Type B pancreatic cell (in vitro differentiated cells): ENCODE data around the gene USP14. TPM values are rescaled to one million over a fixed set of nuclear protein-coding genes. Genes with fewer than 3 reads are reported as not detected.

Experiments used
- DNase-seq: peaks from one replicate; pipeline ENCODE4 v3.0.0; 2021; ENCODE audit warnings: mixed read lengths; ENCODE audit not compliant: unreplicated experiment; ENCODE audit errors: extremely low spot score
- H3K27ac Mint-ChIP-seq: 2 replicates; pipeline ENCODE4 v1.8.0; 2021; ENCODE audit warnings: mild to moderate bottlenecking, mixed read lengths
- H3K27me3 Mint-ChIP-seq: 2 replicates; pipeline ENCODE4 v1.8.0; 2021; ENCODE audit warnings: mixed read lengths
- H3K36me3 Mint-ChIP-seq: 2 replicates; pipeline ENCODE4 v1.8.0; 2021; ENCODE audit warnings: mixed read lengths
- H3K4me1 Mint-ChIP-seq: one replicate; pipeline ENCODE4 v1.8.0; 2021; ENCODE audit warnings: mixed read lengths; ENCODE audit not compliant: unreplicated experiment
- H3K4me3 Mint-ChIP-seq: 2 replicates; pipeline ENCODE4 v1.8.0; 2021; ENCODE audit warnings: mild to moderate bottlenecking, mixed read lengths
- H3K9me3 Mint-ChIP-seq: 2 replicates; pipeline ENCODE4 v1.8.0; 2021; ENCODE audit warnings: mixed read lengths
- total RNA-seq: library from RNA; stranded (reverse); gene quantifications from 2 replicates; pipeline ENCODE4 v1.2.1, GENCODE V29; 2021; ENCODE audit warnings: low replicate concordance
- TF ChIP-seq, protein P1 (sequence below): fragments of 200-600 bp; sonication (generic); conservative IDR thresholded peaks from 2 replicates; pipeline ENCODE4 v1.5.0; 2021; ENCODE audit warnings: antibody characterized with exemption, mild to moderate bottlenecking

USP14 gene
- total RNA-seq, 1 donor from 2014 or later, result 59.5 TPM

DNA sequence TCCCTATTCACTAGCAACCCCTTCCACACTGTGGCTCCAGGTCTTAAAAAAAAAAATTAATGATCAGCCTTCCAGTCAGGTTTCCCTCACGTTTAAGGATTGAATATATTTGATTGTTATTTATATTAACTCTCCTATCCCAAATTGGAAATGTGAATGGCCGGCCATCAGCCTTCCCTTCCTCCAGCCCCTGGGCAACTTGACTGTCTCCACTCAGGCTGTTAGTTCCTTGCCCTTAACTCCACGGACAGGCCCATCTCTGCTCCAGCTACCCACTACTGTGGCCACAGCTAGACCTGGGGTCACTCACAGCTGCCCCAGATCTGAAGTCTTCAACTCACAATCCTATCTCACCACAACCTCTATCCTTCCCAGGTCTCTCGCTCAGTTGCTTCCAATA lies 69.5 kb downstream of the USP14 start:
- H3K4me1 Mint-ChIP-seq, result no peaks in the 10 kb centered on the region
- H3K4me3 Mint-ChIP-seq, result no peak overlapping the region
- TF ChIP-seq, protein P1, sequence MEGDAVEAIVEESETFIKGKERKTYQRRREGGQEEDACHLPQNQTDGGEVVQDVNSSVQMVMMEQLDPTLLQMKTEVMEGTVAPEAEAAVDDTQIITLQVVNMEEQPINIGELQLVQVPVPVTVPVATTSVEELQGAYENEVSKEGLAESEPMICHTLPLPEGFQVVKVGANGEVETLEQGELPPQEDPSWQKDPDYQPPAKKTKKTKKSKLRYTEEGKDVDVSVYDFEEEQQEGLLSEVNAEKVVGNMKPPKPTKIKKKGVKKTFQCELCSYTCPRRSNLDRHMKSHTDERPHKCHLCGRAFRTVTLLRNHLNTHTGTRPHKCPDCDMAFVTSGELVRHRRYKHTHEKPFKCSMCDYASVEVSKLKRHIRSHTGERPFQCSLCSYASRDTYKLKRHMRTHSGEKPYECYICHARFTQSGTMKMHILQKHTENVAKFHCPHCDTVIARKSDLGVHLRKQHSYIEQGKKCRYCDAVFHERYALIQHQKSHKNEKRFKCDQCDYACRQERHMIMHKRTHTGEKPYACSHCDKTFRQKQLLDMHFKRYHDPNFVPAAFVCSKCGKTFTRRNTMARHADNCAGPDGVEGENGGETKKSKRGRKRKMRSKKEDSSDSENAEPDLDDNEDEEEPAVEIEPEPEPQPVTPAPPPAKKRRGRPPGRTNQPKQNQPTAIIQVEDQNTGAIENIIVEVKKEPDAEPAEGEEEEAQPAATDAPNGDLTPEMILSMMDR, result no peak
- no peak overlapping the region for H3K27ac Mint-ChIP-seq
- H3K9me3 Mint-ChIP-seq, result no peaks in the 10 kb centered on the region
- DNase-seq, result no peak
- no peaks in the 10 kb centered on the region for H3K27me3 Mint-ChIP-seq
- peaks cover 24% of the 10 kb centered on the region for H3K36me3 Mint-ChIP-seq

DNA sequence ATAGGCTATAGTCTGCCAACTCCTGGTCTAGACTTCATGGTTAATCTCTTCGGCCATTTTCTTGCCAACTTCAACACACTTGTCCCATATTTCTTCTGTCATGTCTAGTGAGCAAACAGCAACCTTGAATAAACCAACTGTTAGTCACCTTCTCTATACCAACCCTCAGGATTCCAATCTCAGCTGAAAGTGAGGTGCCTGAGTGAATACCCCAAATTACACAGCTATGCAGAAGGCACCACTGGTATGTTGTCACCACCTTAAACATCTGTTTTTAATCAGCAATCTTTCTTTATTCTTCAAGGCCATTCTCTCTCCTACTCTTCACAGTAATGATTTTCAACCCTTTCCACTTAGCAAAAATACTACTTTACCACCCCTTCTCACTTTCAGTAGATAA lies 70.2 kb downstream of the USP14 start:
- Mint-ChIP-seq H3K27ac (no peak overlapping the region), H3K36me3 (peaks cover 23% of the 10 kb centered on the region), H3K4me1 (no peaks in the 10 kb centered on the region), H3K9me3 (no peaks in the 10 kb centered on the region), H3K27me3 (no peaks in the 10 kb centered on the region), H3K4me3 (no peak overlapping the region)
- DNase-seq, result no peak
- TF ChIP-seq, protein P1, result no peak

DNA sequence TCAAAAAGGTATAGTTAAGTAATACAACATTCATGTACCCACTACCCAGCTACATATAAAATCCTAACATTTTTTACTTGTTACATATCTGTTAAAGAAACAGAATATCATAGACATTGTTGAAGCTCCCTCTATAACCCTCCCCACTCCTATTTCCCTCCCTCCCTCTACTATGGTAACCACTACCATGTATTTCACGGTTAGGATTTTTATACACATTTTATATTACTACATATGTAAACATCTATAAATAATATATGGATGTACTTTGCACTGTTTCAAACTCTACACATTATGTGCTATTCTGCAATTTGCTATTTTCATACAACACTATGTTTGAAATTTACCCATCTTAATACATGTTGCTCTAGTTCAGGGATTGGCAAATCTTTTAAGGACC lies 73.2 kb downstream of the USP14 start:
- Mint-ChIP-seq H3K9me3 (no peaks in the 10 kb centered on the region), H3K27ac (no peak overlapping the region), H3K27me3 (no peaks in the 10 kb centered on the region), H3K4me1 (no peaks in the 10 kb centered on the region), H3K4me3 (no peak overlapping the region), H3K36me3 (peaks cover 13% of the 10 kb centered on the region)
- TF ChIP-seq, protein P1, result no peak
- no peak for DNase-seq

DNA sequence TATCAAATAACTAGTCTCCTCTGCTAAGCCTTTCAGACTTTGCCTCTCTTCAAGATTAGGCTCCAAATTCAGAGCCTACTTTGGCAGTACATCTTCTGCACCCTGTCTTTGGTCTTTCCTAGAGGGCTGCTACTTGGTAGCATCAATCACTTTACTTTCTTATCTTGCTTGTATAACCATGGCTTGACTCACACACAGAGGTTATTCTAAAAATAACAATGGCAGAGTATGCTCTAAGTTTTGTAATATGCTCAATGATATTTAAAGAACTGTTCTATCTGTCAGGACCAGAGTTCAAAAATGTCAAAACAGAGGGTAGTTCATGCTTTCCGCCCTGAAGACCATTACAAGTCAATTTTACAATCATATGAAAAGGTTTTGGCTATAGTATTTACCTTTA lies 81.8 kb downstream of the USP14 start:
- no peak overlapping the region for H3K4me3 Mint-ChIP-seq
- TF ChIP-seq, protein P1, result no peak

DNA sequence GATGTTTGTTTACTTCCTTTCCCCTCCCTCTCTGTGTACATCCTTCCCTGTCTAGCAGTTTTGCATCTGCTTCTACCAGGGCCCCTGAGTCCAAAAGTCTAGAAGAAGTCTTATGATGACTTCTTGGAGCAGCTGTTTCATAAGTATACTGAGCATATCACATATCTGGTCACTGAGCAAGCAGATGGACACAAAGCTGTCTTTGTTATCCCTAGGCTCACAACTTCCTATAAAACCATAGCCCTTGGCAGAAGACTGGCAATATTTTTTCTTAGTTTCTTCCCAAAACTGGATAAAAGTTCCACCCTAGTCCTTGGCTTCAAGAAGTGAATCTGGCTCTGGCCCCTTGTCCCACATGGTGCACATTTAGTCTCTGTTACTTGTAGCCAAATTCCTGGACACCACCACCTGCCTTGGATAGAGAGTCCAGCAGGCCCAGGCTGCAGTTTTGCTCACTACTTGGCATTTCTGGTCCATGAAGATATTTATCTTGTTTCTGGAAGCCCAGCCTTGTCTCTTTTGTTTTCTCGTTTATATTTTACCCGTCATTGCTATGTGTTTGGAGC lies 87.0 kb downstream of the USP14 start:
- Mint-ChIP-seq H3K4me1 (no peaks in the 10 kb centered on the region), H3K27me3 (no peaks in the 10 kb centered on the region), H3K9me3 (no peaks in the 10 kb centered on the region), H3K4me3 (no peak overlapping the region), H3K27ac (no peak overlapping the region), H3K36me3 (peaks cover 45% of the 10 kb centered on the region)
- DNase-seq, result no peak
- TF ChIP-seq, protein P1, result no peak

More for the DNA sequence above, 81.8 kb downstream of the USP14 start:
- DNase-seq, result no peak
- Mint-ChIP-seq H3K9me3 (no peaks in the 10 kb centered on the region), H3K4me1 (no peaks in the 10 kb centered on the region), H3K27me3 (no peaks in the 10 kb centered on the region), H3K27ac (no peak overlapping the region), H3K36me3 (peaks cover 34% of the 10 kb centered on the region)

DNA sequence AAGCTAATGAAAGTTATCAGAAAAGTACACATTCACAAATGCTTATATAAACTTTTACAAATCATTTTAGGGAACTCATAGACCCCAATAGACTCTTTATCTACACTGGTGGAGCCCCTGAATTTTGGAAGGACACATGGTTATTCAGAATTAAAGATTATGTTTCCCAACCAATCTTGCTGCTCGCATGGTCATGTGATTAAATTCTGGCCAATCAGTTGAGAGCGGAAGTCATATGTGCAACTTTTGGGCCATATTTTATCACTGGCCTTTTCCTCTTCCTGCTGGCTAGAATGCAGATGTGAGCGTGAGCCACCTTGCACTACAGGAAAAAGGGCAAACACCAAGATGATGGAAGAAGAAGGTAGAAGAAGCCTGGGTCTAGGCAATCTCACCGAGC lies 89.7 kb downstream of the USP14 start:
- no peak for DNase-seq
- no peaks in the 10 kb centered on the region for H3K9me3 Mint-ChIP-seq
- H3K4me1 Mint-ChIP-seq, result no peaks in the 10 kb centered on the region
- H3K27ac Mint-ChIP-seq, result no peak overlapping the region
- no peak overlapping the region for H3K4me3 Mint-ChIP-seq
- H3K36me3 Mint-ChIP-seq, result peaks cover 39% of the 10 kb centered on the region
- TF ChIP-seq, protein P1, result no peak
- H3K27me3 Mint-ChIP-seq, result no peaks in the 10 kb centered on the region
